ENCODE results near the gene MOGAT1. TPM values are rescaled to one million over a fixed set of nuclear protein-coding genes. Genes with fewer than 3 reads are reported as not detected.

MOGAT1 gene
- total RNA-seq, 1 experiment from 2014 or later = not detected

DNA sequence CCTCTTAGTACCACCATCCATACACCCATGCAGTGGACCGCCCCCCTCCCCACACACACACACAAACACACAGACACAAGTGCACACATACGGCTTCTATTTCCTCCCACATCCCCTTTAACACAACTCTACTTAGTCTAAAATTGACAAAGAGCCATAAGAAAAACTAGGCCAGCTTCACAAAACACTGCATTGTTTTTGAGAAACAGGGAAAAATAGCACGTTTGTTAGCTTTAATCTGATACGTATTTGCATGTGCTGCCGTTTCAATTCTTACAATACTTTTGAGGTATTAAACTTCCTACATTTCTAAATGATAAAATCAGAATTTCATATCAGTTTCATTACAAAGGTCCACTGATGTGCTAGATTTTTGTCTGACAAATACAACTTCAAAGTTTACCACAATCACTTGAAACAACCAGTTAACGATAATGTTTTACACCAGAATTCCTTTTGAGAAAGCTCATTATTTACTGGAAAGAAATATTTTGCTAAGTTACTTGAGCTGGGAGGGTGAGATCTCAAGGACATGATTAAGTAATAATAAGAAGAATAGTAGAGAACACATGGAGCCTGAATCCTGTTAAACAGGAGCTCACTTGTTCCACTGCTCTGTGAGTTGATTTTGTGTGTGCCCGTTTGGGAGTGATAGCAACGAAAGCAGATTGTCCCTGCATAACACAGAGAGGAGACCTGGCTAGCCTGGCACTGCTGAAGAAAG is 74.5 kb downstream of the MOGAT1 start:
- Histone ChIP-seq H3K4me3 (ENCODE audit: low read depth, low read length, poor library complexity, severe bottlenecking) (no peak overlapping the region), H3K27ac (ENCODE audit: low read depth, low read length, poor library complexity, severe bottlenecking) (no peak overlapping the region), H3K36me3 (ENCODE audit: insufficient read depth, low read length, poor library complexity, severe bottlenecking) (no peaks in the 10 kb centered on the region), H3K4me1 (ENCODE audit: insufficient read depth, low read length, poor library complexity, severe bottlenecking) (no peaks in the 10 kb centered on the region), H3K27me3 (replicated peaks; ENCODE audit: insufficient read depth, low read depth, low read length, poor library complexity) (no peaks in the 10 kb centered on the region), H3K9me3 (ENCODE audit: low read depth, low read length, poor library complexity, severe bottlenecking) (no peaks in the 10 kb centered on the region)
- POLR2A ChIA-PET (ENCODE audit: low non-redundant PET) = interaction anchor here (0.7 kb wide), 1 partner anchor 971 kb away, joined by 4 read pairs; no protein-coding TSS in a partner anchor
- DNase-seq (ENCODE audit: low spot score) = no peak
- BruUV-seq (replicated peaks) = no TSS peak
- TF ChIP-seq, protein P1, sequence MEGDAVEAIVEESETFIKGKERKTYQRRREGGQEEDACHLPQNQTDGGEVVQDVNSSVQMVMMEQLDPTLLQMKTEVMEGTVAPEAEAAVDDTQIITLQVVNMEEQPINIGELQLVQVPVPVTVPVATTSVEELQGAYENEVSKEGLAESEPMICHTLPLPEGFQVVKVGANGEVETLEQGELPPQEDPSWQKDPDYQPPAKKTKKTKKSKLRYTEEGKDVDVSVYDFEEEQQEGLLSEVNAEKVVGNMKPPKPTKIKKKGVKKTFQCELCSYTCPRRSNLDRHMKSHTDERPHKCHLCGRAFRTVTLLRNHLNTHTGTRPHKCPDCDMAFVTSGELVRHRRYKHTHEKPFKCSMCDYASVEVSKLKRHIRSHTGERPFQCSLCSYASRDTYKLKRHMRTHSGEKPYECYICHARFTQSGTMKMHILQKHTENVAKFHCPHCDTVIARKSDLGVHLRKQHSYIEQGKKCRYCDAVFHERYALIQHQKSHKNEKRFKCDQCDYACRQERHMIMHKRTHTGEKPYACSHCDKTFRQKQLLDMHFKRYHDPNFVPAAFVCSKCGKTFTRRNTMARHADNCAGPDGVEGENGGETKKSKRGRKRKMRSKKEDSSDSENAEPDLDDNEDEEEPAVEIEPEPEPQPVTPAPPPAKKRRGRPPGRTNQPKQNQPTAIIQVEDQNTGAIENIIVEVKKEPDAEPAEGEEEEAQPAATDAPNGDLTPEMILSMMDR (conservative IDR thresholded peaks at IDR 0.05; ENCODE audit: low read depth, low read length) = no peak
- no peak for TF ChIP-seq EZH2 (IDR thresholded peaks at IDR 0.05; ENCODE audit: borderline replicate concordance, low read depth, low read length, poor library complexity, severe bottlenecking)
- intact Hi-C loops (cut with micrococcal nuclease; ENCODE audit: unreplicated experiment) = no loop called here
- CTCF ChIA-PET = no interaction called here

DNA sequence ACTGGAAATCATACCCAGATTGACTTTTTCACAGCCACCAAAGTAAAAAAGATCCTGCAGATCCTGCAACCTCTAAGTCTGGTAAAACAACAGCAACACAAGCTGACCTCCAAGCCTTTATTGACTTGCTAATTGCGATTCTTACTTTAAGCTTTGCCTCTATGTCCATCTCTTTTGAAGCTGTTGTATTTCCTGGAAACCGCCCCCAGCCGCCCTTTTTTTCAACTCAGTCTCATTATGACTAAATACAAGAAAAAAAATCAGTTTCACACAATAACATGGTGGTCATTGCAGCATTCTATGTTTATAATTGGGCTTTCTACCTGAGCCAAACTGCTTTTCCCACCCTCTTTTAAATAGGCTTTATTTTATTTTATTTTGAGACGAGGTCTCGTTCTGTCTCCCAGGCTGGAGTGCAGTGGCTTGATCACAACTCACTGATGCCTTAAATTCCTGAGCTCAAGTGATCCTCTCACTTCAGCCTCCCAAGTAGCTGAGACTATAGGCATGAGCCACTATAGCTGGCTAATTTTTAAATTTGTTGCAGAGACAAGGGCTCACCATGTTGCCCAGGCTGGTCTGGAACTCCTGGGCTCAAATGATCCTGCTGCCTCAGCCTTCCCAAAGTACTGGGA is 76.2 kb downstream of the MOGAT1 start:
- no peak overlapping the region for H3K4me3 ChIP-seq (ENCODE audit: low read depth, low read length, poor library complexity, severe bottlenecking)
- ChIA-PET CTCF (no interaction called here), POLR2A (ENCODE audit: low non-redundant PET) (no interaction called here)
- TF ChIP-seq, protein P1 (conservative IDR thresholded peaks at IDR 0.05; ENCODE audit: low read depth, low read length) = no peak
- TF ChIP-seq EZH2 (IDR thresholded peaks at IDR 0.05; ENCODE audit: borderline replicate concordance, low read depth, low read length, poor library complexity, severe bottlenecking) = no peak
- BruUV-seq (replicated peaks) = no TSS peak
- no peak overlapping the region for H3K27ac ChIP-seq (ENCODE audit: low read depth, low read length, poor library complexity, severe bottlenecking)
- H3K27me3 ChIP-seq (replicated peaks; ENCODE audit: insufficient read depth, low read depth, low read length, poor library complexity) = no peaks in the 10 kb centered on the region
- intact Hi-C loops (cut with micrococcal nuclease; ENCODE audit: unreplicated experiment) = no loop called here
- H3K4me1 ChIP-seq (ENCODE audit: insufficient read depth, low read length, poor library complexity, severe bottlenecking) = no peaks in the 10 kb centered on the region
- H3K36me3 ChIP-seq (ENCODE audit: insufficient read depth, low read length, poor library complexity, severe bottlenecking) = no peaks in the 10 kb centered on the region
- H3K9me3 ChIP-seq (ENCODE audit: low read depth, low read length, poor library complexity, severe bottlenecking) = no peaks in the 10 kb centered on the region
- no peak for DNase-seq (ENCODE audit: low spot score)

DNA sequence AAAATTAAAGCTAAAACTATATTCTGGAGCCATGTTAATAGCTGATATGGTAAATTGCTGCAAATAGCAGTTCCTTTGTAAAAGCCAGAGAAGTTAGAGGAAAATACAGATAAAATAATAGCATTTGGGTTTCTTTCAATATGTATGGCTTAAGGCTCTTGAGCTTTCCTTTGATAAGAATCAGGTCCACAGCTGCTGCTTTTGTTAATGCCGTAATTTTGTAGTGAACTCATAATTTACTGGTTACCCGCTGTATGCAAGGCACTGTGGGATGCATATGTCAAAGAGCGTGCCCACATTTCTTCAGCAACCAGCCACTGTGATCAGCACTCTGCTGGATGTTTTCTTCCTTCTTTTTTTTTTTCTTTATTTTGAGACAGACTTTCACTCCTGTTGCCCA is 79.1 kb downstream of the MOGAT1 start:
- H3K27me3 ChIP-seq (replicated peaks; ENCODE audit: insufficient read depth, low read depth, low read length, poor library complexity) = no peaks in the 10 kb centered on the region

More for the DNA sequence above, 79.1 kb downstream of the MOGAT1 start:
- intact Hi-C loops (cut with micrococcal nuclease; ENCODE audit: unreplicated experiment) = no loop called here
- ChIA-PET CTCF (no interaction called here), POLR2A (ENCODE audit: low non-redundant PET) (no interaction called here)
- BruUV-seq (replicated peaks) = no TSS peak
- Histone ChIP-seq H3K36me3 (ENCODE audit: insufficient read depth, low read length, poor library complexity, severe bottlenecking) (no peaks in the 10 kb centered on the region), H3K9me3 (ENCODE audit: low read depth, low read length, poor library complexity, severe bottlenecking) (no peaks in the 10 kb centered on the region), H3K4me1 (ENCODE audit: insufficient read depth, low read length, poor library complexity, severe bottlenecking) (no peaks in the 10 kb centered on the region), H3K4me3 (ENCODE audit: low read depth, low read length, poor library complexity, severe bottlenecking) (no peak overlapping the region), H3K27ac (ENCODE audit: low read depth, low read length, poor library complexity, severe bottlenecking) (no peak overlapping the region)
- TF ChIP-seq, protein P1 (conservative IDR thresholded peaks at IDR 0.05; ENCODE audit: low read depth, low read length) = no peak
- TF ChIP-seq EZH2 (IDR thresholded peaks at IDR 0.05; ENCODE audit: borderline replicate concordance, low read depth, low read length, poor library complexity, severe bottlenecking) = no peak
- no peak for DNase-seq (ENCODE audit: low spot score)

All from A673 (cell line).